ENCODE results near the gene GRIK4. TPM values are rescaled to one million over a fixed set of nuclear protein-coding genes. Genes with fewer than 3 reads are reported as not detected.

Gene GRIK4
- total and polyA plus RNA-seq, 2 of the 4 experiments (the other 2 are of a cell fraction) = 0.18 to 0.38 TPM

DNA sequence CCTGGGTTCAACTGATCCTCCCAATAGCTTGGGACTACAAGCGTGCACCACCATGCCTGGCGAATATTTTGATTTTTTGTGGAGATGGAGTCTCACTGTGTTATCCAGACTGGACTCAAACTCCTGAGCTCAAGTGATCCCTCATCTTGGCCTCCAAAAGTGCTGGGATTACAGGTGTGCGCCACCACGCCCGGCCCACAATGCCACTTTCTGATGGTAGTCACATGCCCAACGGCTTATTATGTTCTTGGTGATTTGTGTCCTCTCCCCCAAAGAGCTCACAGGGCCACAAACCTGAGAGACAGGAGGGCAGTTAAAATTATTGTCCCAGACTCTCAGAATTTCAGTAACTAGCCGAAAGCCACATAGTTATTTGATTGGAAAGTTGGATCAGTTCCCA, 9.6 kb downstream of the GRIK4 start:
- Histone ChIP-seq H3K4me2 (ENCODE audit: low read depth, low read length) (no peak overlapping the region), H3K9ac (ENCODE audit: low read depth, low read length) (no peak overlapping the region), H2BK20ac (ENCODE audit: low read depth, low read length) (no peak overlapping the region), H4K91ac (ENCODE audit: insufficient read depth, low read depth, low read length) (no peak overlapping the region), H3K27ac (ENCODE audit: insufficient read depth, low read length) (no peak overlapping the region), H3K4me1 (ENCODE audit: control insufficient read depth, insufficient read depth, low read length) (peaks cover 12% of the 10 kb centered on the region; the same call in 1 of the 2 replicates), H3K18ac (ENCODE audit: low read depth, low read length) (no peak overlapping the region), H2BK15ac (ENCODE audit: low read depth, low read length) (no peak overlapping the region), H2AK5ac (ENCODE audit: low read depth, low read length) (no peak overlapping the region), H2AK9ac (replicated peaks; ENCODE audit: low read depth, low read length, poor library complexity) (no peak overlapping the region), H3K14ac (replicated peaks; ENCODE audit: low read depth, low read length) (no peak overlapping the region), H3K56ac (ENCODE audit: extremely low read depth, insufficient read depth, low read length) (no peak overlapping the region), H2BK120ac (ENCODE audit: low read depth, low read length) (no peak overlapping the region), H4K8ac (ENCODE audit: low read depth in 2 of 2, low read length in 2 of 2) (no peak overlapping the region), H3K4ac (ENCODE audit: low read depth, low read length) (no peak overlapping the region), H2AFZ (replicated peaks; ENCODE audit: low read length, poor library complexity) (no peak overlapping the region), H3K9me3 (ENCODE audit: control insufficient read depth, insufficient read depth, low read length) (no peaks in the 10 kb centered on the region), H3K27me3 (ENCODE audit: control insufficient read depth, insufficient read depth, low read length) (peaks cover 2% of the 10 kb centered on the region; the same call in 1 of the 2 replicates), H2BK5ac (ENCODE audit: low read depth, low read length, poor library complexity, severe bottlenecking) (no peak overlapping the region), H4K20me1 (ENCODE audit: insufficient read depth, low read length) (no peaks in the 10 kb centered on the region), H3K36me3 (ENCODE audit: control insufficient read depth, insufficient read depth, low read length) (no peaks in the 10 kb centered on the region), H3K4me3 (ENCODE audit: insufficient read depth, low read depth, low read length) (no peak overlapping the region), H3K23ac (ENCODE audit: low read depth, low read length) (no peak overlapping the region), H4K5ac (ENCODE audit: low read depth, low read length) (no peak overlapping the region), H3K9me1 (ENCODE audit: insufficient read depth, low read length) (peaks cover 8% of the 10 kb centered on the region; the same call in 1 of the 2 replicates), H3K79me1 (ENCODE audit: low read depth in 1 of 2, low read length in 2 of 2) (no peaks in the 10 kb centered on the region)
- dilution Hi-C loops (cut with HindIII; ENCODE audit: low sequenced_read_pairs, unreplicated experiment) (no loop called here), in situ Hi-C loops (cut with MboI; ENCODE audit: low sequenced_read_pairs) (no loop called here), intact Hi-C loops (cut with micrococcal nuclease) (no loop called here)
- 86% methylated on average over 4 of the region's 7 CpGs; no CpG with 5 or more reads in 1 of the 2 experiments for WGBS, 2 experiments (ENCODE audit: extremely low coverage in 2 of 2, insufficient read length in 1 of 2)
- DNase-seq = no peak
- no TSS peak for BruUV-seq (replicated peaks)
- POLR2A ChIA-PET (ENCODE audit: unreplicated experiment) = no interaction called here
- CTCF ChIA-PET = interaction anchor here (1.5 kb wide), 1 partner anchor 10 kb away, joined by 3 read pairs; the partner anchor contains the start of gene GRIK4
- no peak for ATAC-seq (ENCODE audit: low read depth)
- no peak for TF ChIP-seq CHD1 (IDR thresholded peaks at IDR 0.05; ENCODE audit: low read depth, low read length)
- TF ChIP-seq, protein P1, sequence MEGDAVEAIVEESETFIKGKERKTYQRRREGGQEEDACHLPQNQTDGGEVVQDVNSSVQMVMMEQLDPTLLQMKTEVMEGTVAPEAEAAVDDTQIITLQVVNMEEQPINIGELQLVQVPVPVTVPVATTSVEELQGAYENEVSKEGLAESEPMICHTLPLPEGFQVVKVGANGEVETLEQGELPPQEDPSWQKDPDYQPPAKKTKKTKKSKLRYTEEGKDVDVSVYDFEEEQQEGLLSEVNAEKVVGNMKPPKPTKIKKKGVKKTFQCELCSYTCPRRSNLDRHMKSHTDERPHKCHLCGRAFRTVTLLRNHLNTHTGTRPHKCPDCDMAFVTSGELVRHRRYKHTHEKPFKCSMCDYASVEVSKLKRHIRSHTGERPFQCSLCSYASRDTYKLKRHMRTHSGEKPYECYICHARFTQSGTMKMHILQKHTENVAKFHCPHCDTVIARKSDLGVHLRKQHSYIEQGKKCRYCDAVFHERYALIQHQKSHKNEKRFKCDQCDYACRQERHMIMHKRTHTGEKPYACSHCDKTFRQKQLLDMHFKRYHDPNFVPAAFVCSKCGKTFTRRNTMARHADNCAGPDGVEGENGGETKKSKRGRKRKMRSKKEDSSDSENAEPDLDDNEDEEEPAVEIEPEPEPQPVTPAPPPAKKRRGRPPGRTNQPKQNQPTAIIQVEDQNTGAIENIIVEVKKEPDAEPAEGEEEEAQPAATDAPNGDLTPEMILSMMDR (conservative IDR thresholded peaks at IDR 0.05; ENCODE audit: low read depth, low read length) = no peak
- no peak for TF ChIP-seq CEBPB (IDR thresholded peaks at IDR 0.05; ENCODE audit: low read depth, low read length)
- no peak for TF ChIP-seq RFX5 (IDR thresholded peaks at IDR 0.05; ENCODE audit: low read depth, low read length)
